Thymus (tissue), 11 donors: ENCODE measurements around the gene CYP2A7. TPM values are rescaled to one million over a fixed set of nuclear protein-coding genes. Genes with fewer than 3 reads are reported as not detected.
"Not testable (repeated sequence)": the region's sequence is repeated elsewhere in the genome, so short reads cannot be mapped to it uniquely, and the experiment has no call there.

Experiments used
- DNase-seq, 9 donors: peaks; one replicate each; pipeline ENCODE4 v3.0.0-alpha.2; 2013; ENCODE audit warnings: low spot score in 9 of 9, low read depth in 6 of 9, missing footprints in 1 of 9
- H3K27ac ChIP-seq, 2 donors: one replicate each; pipeline ENCODE4 v1.5.1; 2013; ENCODE audit warnings: control low read depth in 1 of 2, low read depth in 1 of 2, low read length in 1 of 2, mild to moderate bottlenecking in 1 of 2, moderate library complexity in 1 of 2
- H3K27me3 ChIP-seq, 2 donors: one replicate each; pipeline ENCODE4 v1.5.1; 2013; ENCODE audit warnings: low read length in 1 of 2; ENCODE audit not compliant: control insufficient read depth in 2 of 2, insufficient read depth in 1 of 2
- H3K36me3 ChIP-seq, 2 donors: one replicate each; pipeline ENCODE4 v1.5.1; 2013; ENCODE audit warnings: low read length in 1 of 2, mild to moderate bottlenecking in 1 of 2, moderate library complexity in 1 of 2; ENCODE audit not compliant: control insufficient read depth in 2 of 2, insufficient read depth in 2 of 2
- H3K4me1 ChIP-seq, 2 donors: one replicate each; pipeline ENCODE4 v1.5.1; 2013; ENCODE audit warnings: low read length in 2 of 2; ENCODE audit not compliant: control insufficient read depth in 2 of 2, insufficient read depth in 2 of 2
- H3K4me3 ChIP-seq, 2 donors: one replicate each; pipeline ENCODE4 v1.5.1; 2013; ENCODE audit warnings: low read length in 2 of 2, control low read depth in 1 of 2, mild to moderate bottlenecking in 1 of 2
- H3K9me3 ChIP-seq, 2 donors: one replicate each; pipeline ENCODE4 v1.5.1; 2013; ENCODE audit warnings: low read length in 1 of 2, mild to moderate bottlenecking in 1 of 2; ENCODE audit not compliant: control insufficient read depth in 2 of 2, insufficient read depth in 1 of 2
- WGBS: extraction: QIAGEN DNeasy Blood & Tissue Kit; methylation state at CpG from one replicate; pipeline ENCODE4 v1.1.7; 2013; 5-methylcytosine and 5-hydroxymethylcytosine counted together
- polyA plus RNA-seq: library from polyadenylated mRNA; stranded (reverse); fragments of 200-250 nt; gene quantifications from one replicate; pipeline ENCODE4 v1.2.3, GENCODE V29; 2013
- total RNA-seq: library from RNA; stranded (reverse); fragments of 120-200 nt; gene quantifications from one replicate; pipeline ENCODE4 v1.2.4, GENCODE V29; 2013
- donor health status: healthy.

CYP2A7 gene
- total and polyA plus RNA-seq, 2 donors = 0.21 TPM; not detected in 1

- not testable (repeated sequence) for H3K27ac ChIP-seq, H3K36me3 ChIP-seq, H3K4me3 ChIP-seq, DNase-seq, H3K4me1 ChIP-seq, H3K27me3 ChIP-seq, H3K9me3 ChIP-seq
- over 99% methylated on average over 6 of the region's 6 CpGs for WGBS
Measured at GRCh38 chr19:40825460-40826095, 56.5 kb downstream of the CYP2A7 start.

Other genes starting within 250 kb of the CYP2A7 start
- 2.0 TPM for gene NUMBL, start 191.6 kb downstream of the CYP2A7 start, total RNA-seq
- gene NUMBL, start 191.6 kb downstream of the CYP2A7 start, polyA plus RNA-seq = 15.3 TPM
- 21.6 TPM for gene COQ8B, start 165.3 kb downstream of the CYP2A7 start, total RNA-seq
- gene COQ8B, start 165.3 kb downstream of the CYP2A7 start, polyA plus RNA-seq = 40.1 TPM
- gene ITPKC, start 165.1 kb downstream of the CYP2A7 start, total RNA-seq = 6.7 TPM
- gene ITPKC, start 165.1 kb downstream of the CYP2A7 start, polyA plus RNA-seq = 35.5 TPM
- 1.1 TPM for gene ACTMAP, start 131.8 kb downstream of the CYP2A7 start, total RNA-seq
- gene ACTMAP, start 131.8 kb downstream of the CYP2A7 start, polyA plus RNA-seq = 7.4 TPM
- gene SNRPA, start 131.0 kb downstream of the CYP2A7 start, total RNA-seq = 60.9 TPM
- 58.4 TPM for gene SNRPA, start 131.0 kb downstream of the CYP2A7 start, polyA plus RNA-seq
- gene MIA, start 106.7 kb downstream of the CYP2A7 start, total RNA-seq = 3.8 TPM
- gene MIA, start 106.7 kb downstream of the CYP2A7 start, polyA plus RNA-seq = 38.7 TPM
- 24.2 TPM for gene RAB4B, start 104.0 kb downstream of the CYP2A7 start, total RNA-seq
- gene RAB4B, start 104.0 kb downstream of the CYP2A7 start, polyA plus RNA-seq = 86.7 TPM
- 80.0 TPM for gene EGLN2, start 83.0 kb downstream of the CYP2A7 start, total RNA-seq
- 90.3 TPM for gene EGLN2, start 83.0 kb downstream of the CYP2A7 start, polyA plus RNA-seq
- 0.09 TPM for gene CYP2A6, start 31.8 kb downstream of the CYP2A7 start, total RNA-seq
- gene CYP2A6, start 31.8 kb downstream of the CYP2A7 start, polyA plus RNA-seq = 0.16 TPM
- not detected for gene CYP2B6, start 109.1 kb upstream of the CYP2A7 start, total RNA-seq
- gene CYP2B6, start 109.1 kb upstream of the CYP2A7 start, polyA plus RNA-seq = 0.02 TPM
- not detected for gene CYP2A13, start 206.2 kb upstream of the CYP2A7 start, total RNA-seq
- gene CYP2A13, start 206.2 kb upstream of the CYP2A7 start, polyA plus RNA-seq = 0.05 TPM
- not detected for gene CYP2F1, start 232.2 kb upstream of the CYP2A7 start, total RNA-seq
- gene CYP2F1, start 232.2 kb upstream of the CYP2A7 start, polyA plus RNA-seq = 0.07 TPM